Measurements from ENCODE around the gene DNM1.

The DNM1 gene

GRCh38 chr9:128296340-128297220, 93.4 kb downstream of the DNM1 start:
- no peak overlapping the region for H3K4me3 ChIP-seq
- no peak for TF ChIP-seq CTCF (IDR thresholded peaks at IDR 0.05)
- no peak overlapping the region for H3K27ac ChIP-seq
- DNase-seq (ENCODE audit: low spot score): no peak

GRCh38 chr9:128297221-128297773, 94.1 kb downstream of the DNM1 start:
- no peak for TF ChIP-seq CTCF (IDR thresholded peaks at IDR 0.05)
- no peak overlapping the region for H3K4me3 ChIP-seq
- no peak overlapping the region for H3K27ac ChIP-seq
- DNase-seq (ENCODE audit: low spot score): no peak

GRCh38 chr9:128298535-128299482, 95.6 kb downstream of the DNM1 start:
- Histone ChIP-seq H3K27ac (no peak overlapping the region), H3K4me3 (no peak overlapping the region)
- no peak for TF ChIP-seq CTCF (IDR thresholded peaks at IDR 0.05)
- no peak for DNase-seq (ENCODE audit: low spot score)

GRCh38 chr9:128304136-128304970, 101.2 kb downstream of the DNM1 start:
- Histone ChIP-seq H3K4me3 (no peak overlapping the region), H3K27ac (no peak overlapping the region)
- DNase-seq (ENCODE audit: low spot score): no peak
- no peak for TF ChIP-seq CTCF (IDR thresholded peaks at IDR 0.05)

All from coronary artery (tissue), 2 donors.